ENCODE measurements around the gene C2CD4D. TPM values are rescaled to one million over a fixed set of nuclear protein-coding genes. Genes with fewer than 3 reads are reported as not detected.
A peak's percentile ranks its signal among the peaks of the same experiment; 100 is the strongest.

The C2CD4D gene
- polyA plus RNA-seq, 1 donor (not counting 4 experiments of a cell fraction or from before 2014, with no cell fraction given): 0.05 TPM

GRCh38 chr1:151867765-151868411 is 28.3 kb upstream of the C2CD4D start:
- DNase-seq (ENCODE audit: low read depth, low spot score) (peak; percentile 57), FAIRE-seq (peak; percentile 44)
- Histone ChIP-seq H3K79me2 (ENCODE audit: control insufficient read depth, insufficient read depth, low read length) (no peaks in the 10 kb centered on the region), H3K4me3 (ENCODE audit: control insufficient read depth in 2 of 3, extremely low read depth in 1 of 3, insufficient read depth in 2 of 3, low read depth in 1 of 3, low read length in 3 of 3) (no peak overlapping the region), H3K27ac (ENCODE audit: control insufficient read depth, insufficient read depth, low read length) (peak overlapping the region; percentile 73), H3K4me1 (ENCODE audit: control insufficient read depth, extremely low read depth, insufficient read depth, low read length) (peaks cover 10% of the 10 kb centered on the region), H3K9ac (ENCODE audit: control insufficient read depth, extremely low read depth, insufficient read depth, low read length) (peak overlapping the region; percentile 23), H3K27me3 (ENCODE audit: control insufficient read depth, extremely low read depth, insufficient read depth, low read length) (no peaks in the 10 kb centered on the region), H2AFZ (ENCODE audit: control insufficient read depth, low read length) (peak overlapping the region; percentile 54), H4K20me1 (ENCODE audit: control insufficient read depth, extremely low read depth, insufficient read depth, low read length) (no peaks in the 10 kb centered on the region), H3K4me2 (ENCODE audit: control insufficient read depth, extremely low read depth, insufficient read depth, low read depth, low read length) (peak overlapping the region; percentile 25), H3K9me1 (ENCODE audit: control insufficient read depth, extremely low read depth, insufficient read depth, low read length) (no peaks in the 10 kb centered on the region), H3K36me3 (ENCODE audit: control insufficient read depth in 2 of 2, extremely low read depth in 1 of 2, insufficient read depth in 2 of 2, low read length in 2 of 2) (peaks cover 0 to 2% of the 10 kb centered on the region in 2 experiments), H3K9me3 (ENCODE audit: control insufficient read depth, low read depth, low read length) (no peaks in the 10 kb centered on the region)
- dilution Hi-C loops (cut with MboI; ENCODE audit: extremely low pct_ligation_motif_present, low sequenced_read_pairs): no loop called here
- no peak for TF ChIP-seq CTCF (optimal IDR thresholded peaks at IDR 0.05 in 1 of 3, IDR thresholded peaks at IDR 0.05 in 1 of 3, conservative IDR thresholded peaks at IDR 0.05 in 1 of 3; ENCODE audit: extremely low read depth in 1 of 3, insufficient read depth in 2 of 3, low read length in 3 of 3)
- TF ChIP-seq EZH2 (IDR thresholded peaks at IDR 0.05; ENCODE audit: low read length): no peak

- DNase-seq (ENCODE audit: low read depth, low spot score) (no peak), FAIRE-seq (no peak)
- H3K36me3 ChIP-seq (ENCODE audit: control insufficient read depth in 2 of 2, extremely low read depth in 1 of 2, insufficient read depth in 2 of 2, low read length in 2 of 2): no peaks in the 10 kb centered on the region
- no peaks in the 10 kb centered on the region for H3K79me2 ChIP-seq (ENCODE audit: control insufficient read depth, insufficient read depth, low read length)
- no peaks in the 10 kb centered on the region for H3K9me3 ChIP-seq (ENCODE audit: control insufficient read depth, low read depth, low read length)
- no peaks in the 10 kb centered on the region for H4K20me1 ChIP-seq (ENCODE audit: control insufficient read depth, extremely low read depth, insufficient read depth, low read length)
- H3K4me3 ChIP-seq (ENCODE audit: control insufficient read depth in 2 of 3, extremely low read depth in 1 of 3, insufficient read depth in 2 of 3, low read depth in 1 of 3, low read length in 3 of 3): no peak overlapping the region
- no peak overlapping the region for H3K4me2 ChIP-seq (ENCODE audit: control insufficient read depth, extremely low read depth, insufficient read depth, low read depth, low read length)
- peaks cover 10% of the 10 kb centered on the region for H3K4me1 ChIP-seq (ENCODE audit: control insufficient read depth, extremely low read depth, insufficient read depth, low read length)
- no peak overlapping the region for H2AFZ ChIP-seq (ENCODE audit: control insufficient read depth, low read length)
- TF ChIP-seq EZH2 (IDR thresholded peaks at IDR 0.05; ENCODE audit: low read length) (no peak), CTCF (optimal IDR thresholded peaks at IDR 0.05 in 1 of 3, IDR thresholded peaks at IDR 0.05 in 1 of 3, conservative IDR thresholded peaks at IDR 0.05 in 1 of 3; ENCODE audit: extremely low read depth in 1 of 3, insufficient read depth in 2 of 3, low read length in 3 of 3) (no peak)
- no peak overlapping the region for H3K9ac ChIP-seq (ENCODE audit: control insufficient read depth, extremely low read depth, insufficient read depth, low read length)
- H3K27ac ChIP-seq (ENCODE audit: control insufficient read depth, insufficient read depth, low read length): peak overlapping the region; percentile 73
- no peaks in the 10 kb centered on the region for H3K9me1 ChIP-seq (ENCODE audit: control insufficient read depth, extremely low read depth, insufficient read depth, low read length)
- H3K27me3 ChIP-seq (ENCODE audit: control insufficient read depth, extremely low read depth, insufficient read depth, low read length): no peaks in the 10 kb centered on the region
- dilution Hi-C loops (cut with MboI; ENCODE audit: extremely low pct_ligation_motif_present, low sequenced_read_pairs): no loop called here
Observed at GRCh38 chr1:151867321-151867720, 27.7 kb upstream of the C2CD4D start.
